Measurements from ENCODE around the gene ATXN1.

- TF ChIP-seq CTCF (conservative IDR thresholded peaks at IDR 0.05; ENCODE audit: low read length) (no peak), EZH2phosphoT487 (IDR thresholded peaks at IDR 0.05; ENCODE audit: borderline replicate concordance) (no peak)
These were observed 441.3 kb downstream of the ATXN1 start for GRCh38 chr6:16319813-16320532.

All from Loucy (cell line).